HG02798 (cell line): ENCODE data around the gene C17orf75.

Experiments used
- ATAC-seq: cut with Tn5 transposase; IDR thresholded peaks from one replicate; pipeline ENCODE4 v1.9.1; 2021; ENCODE audit warnings: mild to moderate bottlenecking; ENCODE audit not compliant: unreplicated experiment, poor library complexity

The C17orf75 gene

GRCh38 chr17:32307658-32308057, 34.3 kb downstream of the C17orf75 start:
- ATAC-seq = no peak

- ATAC-seq = no peak
Observed at GRCh38 chr17:32305049-32305448, 36.9 kb downstream of the C17orf75 start.

- no peak for ATAC-seq
Observed at GRCh38 chr17:32303781-32304288, 38.1 kb downstream of the C17orf75 start.

GRCh38 chr17:32302860-32303649, 38.9 kb downstream of the C17orf75 start:
- no peak for ATAC-seq

- ATAC-seq = no peak
Observed at GRCh38 chr17:32302037-32302436, 39.9 kb downstream of the C17orf75 start.

DNA sequence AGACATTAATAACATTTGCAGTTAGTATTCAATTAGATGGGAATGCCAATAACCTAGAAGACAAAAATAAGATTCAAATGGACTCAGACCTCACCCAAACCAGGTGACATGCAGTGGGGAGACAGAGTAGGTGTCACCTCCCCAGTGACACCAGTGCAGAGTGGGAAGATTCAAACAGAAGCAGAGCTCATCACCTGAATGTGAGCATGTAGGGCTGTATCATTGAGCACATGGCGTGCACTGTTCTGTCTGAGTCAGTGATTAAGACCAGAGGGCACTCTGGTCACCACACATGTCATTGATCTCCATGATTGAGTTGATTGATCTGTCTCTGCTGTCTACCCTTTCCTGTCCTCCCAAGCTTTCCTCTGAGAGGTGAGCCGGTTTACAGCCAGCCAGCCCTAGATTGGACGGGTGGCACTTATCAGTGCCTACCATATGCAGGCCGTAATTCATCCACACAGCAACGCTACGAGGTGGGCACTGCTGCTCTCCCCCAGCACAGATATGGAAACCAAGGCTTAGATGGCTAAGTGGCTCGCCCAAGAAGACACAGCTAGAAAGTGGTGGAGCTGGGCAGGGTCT, 42.3 kb downstream of the C17orf75 start:
- ATAC-seq = no peak

DNA sequence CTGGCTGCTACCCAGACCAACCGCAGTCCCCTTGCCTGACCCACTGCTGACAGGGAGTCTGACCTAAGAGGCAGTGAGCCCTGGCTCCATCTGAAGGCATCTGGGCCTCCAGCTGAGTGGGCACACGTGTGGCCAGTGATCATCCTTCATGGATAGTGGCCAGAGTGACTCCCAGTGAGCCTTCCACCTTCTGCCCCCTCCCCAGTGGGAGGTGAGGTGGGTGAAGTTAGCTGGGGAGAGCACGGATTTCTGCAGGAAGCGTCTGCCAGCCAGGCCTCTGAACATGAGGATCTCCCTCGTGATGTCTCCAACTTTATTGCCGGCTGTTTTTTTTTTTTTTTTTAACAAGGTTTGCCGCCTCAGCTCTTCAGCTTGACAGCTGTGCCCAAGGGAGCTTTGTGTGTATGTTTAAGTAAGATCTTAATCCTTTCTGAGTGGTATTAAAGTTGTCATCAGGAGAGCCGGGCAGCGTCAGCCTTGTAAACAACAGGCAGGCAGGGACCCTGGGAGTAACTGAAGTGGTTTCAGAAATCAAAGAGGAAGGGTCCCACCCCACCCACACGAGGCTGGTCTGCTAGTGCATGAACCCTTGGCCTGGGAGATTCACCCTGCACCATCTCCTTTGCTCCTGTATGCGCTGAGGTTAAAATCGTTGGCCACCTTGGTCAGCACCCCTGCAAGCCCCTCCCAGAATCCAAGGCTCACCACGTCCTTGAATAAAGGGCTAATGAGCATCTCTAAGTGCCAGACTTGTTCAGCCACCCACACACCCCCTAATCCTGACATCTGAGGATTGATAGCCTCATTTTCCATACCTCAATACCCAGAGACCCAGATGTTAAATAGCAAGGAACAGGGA, 43.0 kb downstream of the C17orf75 start:
- no peak for ATAC-seq

DNA sequence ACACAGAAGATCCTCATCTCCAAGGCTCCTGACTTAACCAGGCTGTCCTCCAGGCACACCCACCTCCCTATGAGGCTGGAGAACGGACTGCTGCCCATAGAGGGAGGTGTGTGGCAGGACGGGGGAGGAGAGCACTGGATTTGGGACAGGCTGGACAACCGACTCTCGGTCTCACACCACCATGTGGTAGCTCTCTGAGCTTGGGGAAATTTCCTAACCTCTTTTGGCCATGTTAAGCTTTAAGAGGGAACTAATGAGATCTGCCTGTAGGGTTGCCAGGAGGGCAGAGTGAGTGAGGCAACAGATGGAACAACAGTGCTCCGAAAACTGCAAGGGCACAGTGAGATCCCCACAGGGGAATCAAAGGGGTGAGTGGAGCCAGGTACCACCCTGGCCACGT, 43.7 kb downstream of the C17orf75 start:
- ATAC-seq = no peak

- no peak for ATAC-seq
Observed at GRCh38 chr17:32297860-32298259, 44.1 kb downstream of the C17orf75 start.

DNA sequence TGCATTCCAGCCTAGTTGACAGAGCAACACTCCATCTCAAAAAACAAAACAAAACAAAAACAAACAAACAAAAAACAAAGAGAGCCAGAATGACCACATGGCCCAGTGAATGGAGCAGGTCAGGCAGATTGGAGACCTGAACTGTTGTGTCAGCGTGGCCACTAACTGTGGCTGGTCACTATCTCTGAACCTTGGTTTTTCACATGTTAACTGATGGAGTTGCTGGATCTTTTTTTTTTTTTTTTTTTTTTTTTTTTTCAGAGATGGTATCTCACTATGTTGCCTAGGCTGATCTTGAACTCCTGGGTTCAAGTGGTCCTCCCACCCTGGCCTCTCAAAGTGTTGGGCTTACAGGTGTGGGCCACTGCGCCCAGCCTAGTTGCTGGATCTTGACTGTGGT, 44.5 kb downstream of the C17orf75 start:
- no peak for ATAC-seq

- ATAC-seq = no peak
Observed at GRCh38 chr17:32292094-32292493, 49.9 kb downstream of the C17orf75 start.

DNA sequence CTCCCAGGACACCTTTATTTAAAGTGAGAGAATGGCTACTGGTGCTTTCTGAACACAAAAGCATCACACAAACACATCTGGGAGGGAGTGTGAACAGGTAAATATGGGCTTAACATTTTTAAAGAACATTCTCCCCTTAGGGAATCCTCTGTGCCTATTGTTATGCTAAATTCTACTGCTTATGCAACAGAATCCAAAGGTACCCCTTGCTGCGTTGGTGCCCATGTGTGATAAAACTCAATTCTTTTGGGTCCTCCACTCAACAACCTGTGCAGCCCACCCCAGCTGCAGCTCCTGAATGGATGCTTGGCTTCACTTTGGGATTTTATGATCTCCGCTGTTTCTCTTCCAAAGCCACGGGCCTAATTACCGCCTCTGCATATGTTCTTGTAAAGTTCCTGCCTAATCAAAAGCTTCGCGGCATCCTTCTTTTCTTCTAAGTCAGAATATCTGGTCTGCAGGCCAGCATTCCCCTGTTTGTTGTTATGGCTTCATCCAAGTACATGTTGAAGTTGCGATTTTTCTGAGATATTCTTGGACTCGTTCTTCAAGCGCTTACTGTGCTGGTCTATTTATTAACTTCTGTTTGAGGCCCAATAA, 52.4 kb downstream of the C17orf75 start:
- no peak for ATAC-seq

- no peak for ATAC-seq
Observed at GRCh38 chr17:32288615-32289014, 53.4 kb downstream of the C17orf75 start.

GRCh38 chr17:32287804-32288511, 54.0 kb downstream of the C17orf75 start:
- ATAC-seq = no peak

DNA sequence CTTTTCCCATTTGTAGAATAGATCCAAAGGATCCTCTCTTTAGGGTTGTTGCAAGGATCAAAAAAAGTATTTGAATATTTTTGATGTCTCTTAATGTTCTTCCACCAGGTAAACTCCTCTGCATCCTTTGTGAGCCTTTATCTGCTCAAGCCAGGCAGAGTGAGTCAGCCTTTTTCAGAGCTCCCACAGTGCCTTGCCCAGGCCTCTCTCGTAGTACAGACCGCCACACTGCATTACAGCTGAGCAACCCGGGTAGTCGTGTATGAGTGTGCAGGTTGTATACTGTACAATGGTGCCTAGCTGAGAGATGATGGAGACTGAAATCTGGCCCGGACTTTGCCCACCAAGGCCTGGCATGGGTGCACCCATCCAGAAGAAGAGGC, 55.5 kb downstream of the C17orf75 start:
- ATAC-seq = no peak

- no peak for ATAC-seq
Observed at GRCh38 chr17:32285746-32286517, 56.0 kb downstream of the C17orf75 start.

- no peak for ATAC-seq
Observed at GRCh38 chr17:32285306-32285705, 56.7 kb downstream of the C17orf75 start.

DNA sequence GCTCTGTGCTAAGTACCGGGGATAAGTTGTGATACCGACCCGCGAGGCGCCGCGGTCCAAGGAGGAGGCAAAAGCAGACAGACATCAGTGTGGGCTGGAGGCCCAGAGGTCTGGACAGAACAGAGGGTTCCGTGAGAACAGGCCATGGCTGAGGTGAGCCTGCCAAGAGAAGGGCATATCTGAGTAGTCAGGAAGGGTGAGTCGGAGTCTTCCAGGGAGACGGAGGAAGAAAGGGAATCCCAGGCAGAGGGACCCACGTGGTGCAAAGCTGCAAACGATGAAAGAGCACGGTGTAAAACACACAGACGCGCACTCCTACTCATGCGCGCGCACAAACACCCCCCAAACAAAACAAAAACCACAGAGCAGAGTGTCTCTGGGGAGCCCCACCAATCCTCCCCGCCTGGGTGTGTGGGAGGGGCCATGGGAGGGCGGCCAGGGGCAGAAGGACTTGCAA, 58.2 kb downstream of the C17orf75 start:
- ATAC-seq = no peak

GRCh38 chr17:32281011-32281451, 60.9 kb downstream of the C17orf75 start:
- no peak for ATAC-seq
